CD4-positive, alpha-beta T cell treated with Interleukin-10 for 1 hour (primary cell): Measurements from ENCODE around the gene SETBP1.

ENCODE experiments used
- DNase-seq: peaks from one replicate; pipeline ENCODE4 v3.0.0-alpha.2; 2020

SETBP1 gene

GRCh38 chr18:44733069-44733753 is 52.5 kb downstream of the SETBP1 start:
- peak; percentile 16 for DNase-seq

- DNase-seq = no peak
These were observed 53.2 kb downstream of the SETBP1 start for GRCh38 chr18:44733754-44734465.

DNA sequence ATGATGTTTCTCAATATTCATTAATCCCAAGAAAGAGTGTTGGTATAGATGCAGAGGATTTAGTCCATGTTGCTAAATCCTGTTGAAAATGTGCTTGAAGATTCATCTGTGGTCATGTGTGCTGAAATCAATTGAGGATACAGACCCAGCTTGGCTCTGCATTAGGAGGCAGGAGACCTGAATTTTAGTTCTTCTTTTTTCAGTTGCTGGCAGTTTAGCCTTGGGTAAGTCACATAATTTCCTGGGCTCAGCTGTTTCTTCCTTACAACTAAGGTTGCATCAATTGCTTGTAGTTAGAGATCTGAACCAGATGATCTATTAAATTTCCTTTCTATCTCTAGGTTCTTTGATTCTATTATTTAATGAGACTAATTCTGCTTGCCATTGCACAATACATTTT is 54.4 kb downstream of the SETBP1 start:
- DNase-seq = no peak

DNA sequence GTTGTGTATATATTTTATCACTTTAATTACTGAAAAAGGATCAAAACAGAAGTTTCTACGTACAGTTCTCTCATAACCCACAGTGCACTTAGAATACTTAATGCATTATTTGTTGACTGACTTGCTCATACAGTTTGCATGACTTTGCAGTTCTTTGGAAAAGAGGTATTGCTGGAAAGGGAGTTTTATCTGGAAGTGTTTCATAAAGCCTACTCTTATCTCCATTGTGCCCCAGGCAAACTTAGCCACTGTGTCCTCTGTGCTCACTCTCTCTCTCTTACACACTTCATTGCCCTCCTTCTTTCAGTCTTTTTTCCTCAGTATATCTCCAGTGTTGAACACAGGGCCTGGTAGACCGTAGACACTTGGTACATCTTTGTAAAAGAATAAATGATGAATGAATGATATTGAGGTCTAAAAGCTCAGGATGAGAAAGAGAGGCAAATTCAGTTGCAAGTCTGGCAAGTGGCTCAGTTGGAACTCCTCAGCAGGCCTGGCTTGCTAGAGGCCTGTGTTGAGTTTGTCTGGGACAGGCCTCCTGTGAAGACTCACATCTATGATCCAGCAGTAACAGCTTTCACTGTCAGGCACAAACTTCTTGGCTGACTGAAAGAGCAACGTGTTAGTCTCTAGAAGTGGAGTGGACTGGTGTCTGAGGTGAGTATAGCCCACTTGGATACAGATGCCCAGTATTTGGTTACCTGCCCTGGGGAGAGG is 56.1 kb downstream of the SETBP1 start:
- no peak for DNase-seq

GRCh38 chr18:44737623-44738022 is 56.9 kb downstream of the SETBP1 start:
- DNase-seq = no peak

- no peak for DNase-seq
These were observed 59.3 kb downstream of the SETBP1 start for GRCh38 chr18:44740000-44740399.

GRCh38 chr18:44741085-44741484 is 60.4 kb downstream of the SETBP1 start:
- DNase-seq = no peak

GRCh38 chr18:44741511-44741910 is 60.8 kb downstream of the SETBP1 start:
- DNase-seq = no peak

GRCh38 chr18:44742126-44742525 is 61.4 kb downstream of the SETBP1 start:
- no peak for DNase-seq

DNA sequence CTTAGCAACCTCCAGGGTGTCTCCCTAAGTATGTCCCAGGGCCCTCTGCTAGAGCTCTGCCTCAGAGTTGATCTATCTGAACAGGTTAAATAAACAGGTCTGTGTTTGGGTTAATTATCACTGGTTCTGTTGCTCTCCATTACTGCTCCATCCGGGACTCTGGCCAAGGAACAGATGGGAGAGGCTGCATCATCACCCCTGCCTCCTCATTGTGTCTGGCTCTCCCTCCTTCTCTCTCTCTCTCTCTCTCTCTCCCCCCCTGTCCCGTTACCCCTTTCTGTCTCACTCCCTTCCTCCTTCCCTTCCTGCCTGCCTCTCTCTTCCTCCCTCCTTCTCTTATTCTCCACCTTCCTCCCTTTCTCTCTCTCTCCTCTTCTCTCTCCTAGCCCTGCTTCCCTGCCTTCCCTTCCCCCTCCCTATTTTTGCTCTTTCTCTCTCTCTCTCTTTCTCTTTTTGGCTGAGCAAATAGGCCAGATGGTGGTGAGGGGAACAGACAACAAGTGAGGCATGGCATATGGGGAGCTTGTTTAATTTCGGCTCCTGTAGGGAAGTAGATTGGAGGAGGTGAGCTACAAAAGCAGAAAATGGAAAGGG is 62.1 kb downstream of the SETBP1 start:
- no peak for DNase-seq

DNA sequence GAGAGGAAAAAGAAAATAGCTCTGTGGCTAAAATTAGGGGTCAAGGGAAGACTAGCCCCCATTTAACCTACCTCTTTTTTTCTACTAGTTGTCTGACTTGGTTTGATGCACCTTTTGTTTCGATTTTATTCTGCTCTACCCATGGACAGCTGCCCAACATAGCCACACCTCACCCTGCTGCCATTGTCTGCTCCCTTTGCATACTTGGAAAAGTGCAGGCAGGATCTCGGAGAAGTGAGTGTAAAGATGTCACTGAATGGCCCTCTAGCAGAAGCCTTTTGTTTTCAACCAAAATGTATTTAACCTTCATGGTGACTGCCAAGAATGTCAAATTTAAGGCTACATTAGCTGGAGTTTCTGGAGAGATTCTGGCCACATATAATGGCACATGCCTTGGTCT is 62.9 kb downstream of the SETBP1 start:
- no peak for DNase-seq

- DNase-seq = no peak
These were observed 63.8 kb downstream of the SETBP1 start for GRCh38 chr18:44744161-44745121.

DNA sequence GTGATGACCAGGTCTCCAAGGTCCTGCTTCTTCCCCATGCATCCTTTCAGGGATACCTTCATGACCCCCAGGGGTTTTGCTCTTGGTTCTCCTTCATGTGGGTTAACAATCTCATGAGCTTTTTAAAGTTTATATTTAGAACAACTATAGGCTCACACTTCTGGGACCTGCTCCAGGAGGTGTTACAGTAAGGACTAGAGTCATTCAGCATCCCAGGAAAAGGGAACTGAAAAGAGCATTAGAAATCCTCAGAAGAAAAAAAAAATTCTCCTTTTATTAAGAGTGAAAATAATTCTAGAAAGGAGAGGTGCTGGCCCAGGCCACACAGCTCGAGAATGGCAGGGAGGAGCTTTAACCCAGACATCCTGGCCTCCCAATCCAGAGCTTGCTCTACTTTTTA is 66.5 kb downstream of the SETBP1 start:
- DNase-seq = no peak

GRCh38 chr18:44748582-44748981 is 67.9 kb downstream of the SETBP1 start:
- DNase-seq = no peak

DNA sequence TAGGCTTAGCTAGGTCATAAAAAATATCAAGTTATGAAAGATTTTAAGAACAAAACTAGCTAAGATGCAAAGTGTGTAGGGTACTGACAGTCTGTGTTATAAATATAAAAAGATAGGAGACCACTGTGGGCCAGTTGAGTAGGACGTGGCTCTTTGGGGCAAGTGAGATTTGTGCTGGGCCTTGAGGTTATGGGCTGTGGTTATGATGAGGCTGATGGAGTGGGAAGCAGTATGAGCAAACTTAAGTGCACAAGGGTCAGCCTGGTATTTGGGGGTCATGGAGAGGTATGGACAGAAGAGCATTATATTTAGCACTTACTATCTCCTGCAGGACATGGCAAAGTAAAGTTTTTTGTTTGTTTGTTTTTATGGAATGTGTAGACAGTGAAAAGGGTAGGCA is 70.1 kb downstream of the SETBP1 start:
- no peak for DNase-seq

DNA sequence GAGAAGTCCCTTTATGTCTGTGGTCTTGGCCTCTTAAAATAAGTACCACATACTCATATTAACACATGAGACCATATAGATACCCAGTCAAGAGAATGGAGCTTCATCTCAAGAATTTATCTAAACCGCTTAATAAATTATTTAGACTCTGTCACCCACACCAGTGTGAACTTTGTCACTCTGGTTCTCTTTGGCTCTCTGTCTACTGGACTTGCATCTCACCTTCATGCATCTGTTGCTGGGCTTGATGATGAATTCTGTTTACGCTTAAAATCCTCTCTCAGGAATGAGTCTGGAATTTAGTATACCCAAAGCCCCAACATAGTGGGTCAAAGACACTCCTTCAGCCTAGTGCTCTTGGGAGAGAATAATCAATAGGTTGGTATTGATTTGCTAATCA is 73.9 kb downstream of the SETBP1 start:
- DNase-seq = no peak

DNA sequence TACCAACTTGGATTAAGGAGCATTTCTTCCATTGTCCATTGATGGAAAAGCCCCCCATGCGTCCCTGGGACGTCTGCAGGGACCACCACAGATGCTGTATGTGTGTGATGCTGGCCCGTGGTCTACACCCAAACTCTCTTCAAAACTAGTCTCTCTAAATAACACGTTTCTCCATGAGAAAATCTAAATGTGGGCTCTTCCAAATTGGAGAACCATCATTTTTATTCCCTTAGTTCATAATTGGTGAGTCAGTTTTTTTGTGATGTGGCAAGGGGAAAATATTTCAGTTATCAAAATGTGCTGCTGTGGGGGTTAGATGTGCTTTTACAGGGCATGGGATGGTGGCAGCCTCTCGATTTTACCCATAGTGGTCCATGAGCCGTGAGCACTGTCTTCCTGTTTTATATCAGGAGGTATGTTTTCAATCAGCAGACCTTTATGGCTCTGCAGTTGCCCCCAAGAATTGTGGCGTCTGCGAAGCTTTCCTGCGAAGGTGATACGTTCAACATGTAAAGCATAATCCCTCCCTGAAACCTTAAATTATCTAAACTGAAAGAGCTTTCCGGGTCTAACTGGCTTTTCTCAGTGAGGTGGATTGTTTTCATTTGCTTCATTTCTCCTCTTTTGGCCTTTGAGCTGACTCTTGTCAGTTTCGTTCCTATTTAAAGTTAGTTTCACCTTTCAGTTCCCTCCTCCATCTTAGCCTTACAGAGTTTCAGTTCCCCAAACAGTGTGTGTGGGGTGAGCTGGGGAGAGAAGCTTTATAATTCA is 78.4 kb downstream of the SETBP1 start:
- peak; percentile 34 for DNase-seq

DNA sequence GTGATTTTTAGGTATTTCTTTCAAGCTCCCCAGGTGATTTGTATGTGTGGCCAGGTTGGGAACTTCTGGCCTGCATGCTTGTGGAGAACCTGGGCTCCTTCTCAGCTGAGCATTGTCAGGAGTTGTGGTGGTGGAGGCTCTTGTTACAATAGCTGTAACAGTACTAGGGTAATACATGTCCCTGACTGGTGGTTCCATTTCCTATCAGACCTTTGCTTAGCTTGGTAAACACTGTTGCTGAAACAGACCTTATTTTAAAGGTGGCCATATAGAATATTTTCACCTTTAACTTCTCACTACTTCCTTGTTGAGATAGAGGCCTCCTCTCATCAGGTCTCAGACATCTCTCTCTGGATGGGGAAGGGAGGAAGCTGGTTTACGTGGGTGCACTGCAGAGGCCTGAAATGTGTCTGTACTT is 79.2 kb downstream of the SETBP1 start:
- peak; percentile 15 for DNase-seq

DNA sequence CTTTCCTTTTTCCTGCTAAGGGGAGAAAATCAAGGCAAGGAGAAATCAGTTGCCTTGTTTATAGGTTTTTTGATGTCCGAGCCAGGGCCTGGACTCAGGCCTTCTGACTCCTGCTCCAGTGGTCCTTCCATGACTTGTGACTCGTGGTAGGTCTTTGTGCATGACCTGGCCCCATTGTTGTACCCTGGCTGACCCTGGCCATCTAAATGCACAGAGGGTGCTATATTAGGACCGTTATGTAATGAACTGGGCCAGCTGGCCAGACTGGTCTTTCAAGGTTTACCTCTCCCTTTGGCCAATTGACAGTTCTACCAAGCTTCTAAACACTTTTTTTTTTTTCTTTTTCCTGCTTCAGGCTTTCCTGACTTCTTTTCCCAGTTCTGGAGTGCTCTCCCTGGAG is 81.1 kb downstream of the SETBP1 start:
- DNase-seq = no peak

- no peak for DNase-seq
These were observed 82.6 kb downstream of the SETBP1 start for GRCh38 chr18:44763327-44763726.

DNA sequence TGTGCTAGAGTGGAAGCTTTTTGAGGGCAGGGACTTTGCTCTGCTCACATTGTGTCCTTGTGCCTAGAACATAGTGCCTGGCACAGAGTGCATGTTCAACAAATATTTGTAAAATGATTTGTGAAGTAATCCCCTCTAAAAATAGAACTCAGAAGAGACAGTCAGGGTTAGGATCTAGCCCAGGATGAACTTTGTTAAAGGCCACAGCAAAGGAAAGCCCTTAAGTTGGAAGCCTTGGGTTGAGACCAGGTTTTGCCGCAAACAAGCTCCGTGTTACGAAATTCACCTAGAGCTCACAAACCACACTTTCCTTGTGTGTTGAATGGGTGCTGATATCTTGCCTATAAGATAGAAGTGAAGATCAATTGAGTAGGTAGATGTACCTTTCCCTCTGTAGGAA is 84.2 kb downstream of the SETBP1 start:
- no peak for DNase-seq

DNA sequence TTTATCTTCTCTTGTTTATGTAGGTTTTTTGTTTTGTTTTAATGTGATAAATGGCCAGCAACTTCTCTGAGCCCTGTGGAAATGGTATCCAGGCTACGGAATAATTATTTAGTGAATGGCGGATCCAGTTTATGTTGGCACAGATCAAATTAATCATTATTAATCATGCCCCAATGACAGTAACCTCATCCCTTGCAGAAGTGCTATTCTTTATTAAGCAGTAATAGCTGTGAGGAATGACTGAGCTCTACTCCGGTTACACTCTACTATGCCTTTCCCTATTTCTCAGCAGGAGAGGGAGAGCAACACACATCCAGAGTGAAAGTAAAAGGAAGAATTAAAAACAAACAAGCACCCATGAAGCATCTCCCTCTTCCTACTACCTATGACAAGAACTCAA is 84.8 kb downstream of the SETBP1 start:
- no peak for DNase-seq
